Measurements from ENCODE around the gene TOPAZ1. TPM values are rescaled to one million over a fixed set of nuclear protein-coding genes. Genes with fewer than 3 reads are reported as not detected.

Gene TOPAZ1
- total and polyA plus RNA-seq, 7 donors = not detected

- Histone ChIP-seq H3K27me3 (ENCODE audit: insufficient read depth in 3 of 3, low read length in 2 of 3) (no peaks in the 10 kb centered on the region), H3K9me3 (no peaks in the 10 kb centered on the region), H3K27ac (no peak overlapping the region), H3K36me3 (ENCODE audit: insufficient read depth in 1 of 2, low read depth in 1 of 2) (peaks cover 0 to 46% of the 10 kb centered on the region in 2 donors), H3K4me3 (no peak overlapping the region), H3K4me1 (no peaks in the 10 kb centered on the region)
- intact Hi-C loops (cut with DNase I) = no loop called here
- ATAC-seq = no peak
- WGBS, 3 donors = 93 to 96% (median 94%) methylated on average over 1 of the region's 1 CpG
- no peak for TF ChIP-seq CTCF (IDR thresholded peaks at IDR 0.05)
- DNase-seq = no peak
These were observed 124.3 kb downstream of the TOPAZ1 start for GRCh38 chr3:44365952-44366351.

GRCh38 chr3:44375450-44375849 is 133.8 kb downstream of the TOPAZ1 start:
- intact Hi-C loops (cut with DNase I) = no loop called here
- Histone ChIP-seq H3K9me3 (peaks cover 5% of the 10 kb centered on the region), H3K36me3 (ENCODE audit: insufficient read depth in 1 of 2, low read depth in 1 of 2) (peaks cover 0 to 28% of the 10 kb centered on the region in 2 donors), H3K27me3 (ENCODE audit: insufficient read depth in 3 of 3, low read length in 2 of 3) (no peaks in the 10 kb centered on the region), H3K27ac (no peak overlapping the region), H3K4me3 (no peak overlapping the region), H3K4me1 (no peaks in the 10 kb centered on the region)
- no peak for TF ChIP-seq CTCF (IDR thresholded peaks at IDR 0.05)
- 63 to 77% (median 71%) methylated on average over 1 of the region's 1 CpG for WGBS, 3 donors
- no peak for DNase-seq
- ATAC-seq = no peak

Other genes with a start within 250 kb of the TOPAZ1 start
- gene TCAIM, start 96.9 kb downstream of the TOPAZ1 start, total RNA-seq = 10 to 100 TPM; 15.8 to 31.0 (median 19.6) TPM
- 10 to 100 TPM; 13.3 to 26.4 (median 14.6) TPM for gene TCAIM, start 96.9 kb downstream of the TOPAZ1 start, polyA plus RNA-seq
- gene ZNF445, start 235.8 kb downstream of the TOPAZ1 start, total RNA-seq = 10 to 100 TPM in 1 of 4 donors, 1 to 10 TPM in 3; 7.3 to 16.8 (median 9.7) TPM
- gene ZNF445, start 235.8 kb downstream of the TOPAZ1 start, polyA plus RNA-seq = 1 to 10 TPM; 1.6 to 8.0 (median 2.5) TPM

All from psoas muscle (tissue), 8 donors.